SK-N-DZ (cell line): ENCODE measurements around the gene DRD2.

Experiments
- DNase-seq: peaks from one replicate; pipeline ENCODE4 v3.0.0-alpha.2; 2015; ENCODE audit warnings: low spot score

The DRD2 gene

DNA sequence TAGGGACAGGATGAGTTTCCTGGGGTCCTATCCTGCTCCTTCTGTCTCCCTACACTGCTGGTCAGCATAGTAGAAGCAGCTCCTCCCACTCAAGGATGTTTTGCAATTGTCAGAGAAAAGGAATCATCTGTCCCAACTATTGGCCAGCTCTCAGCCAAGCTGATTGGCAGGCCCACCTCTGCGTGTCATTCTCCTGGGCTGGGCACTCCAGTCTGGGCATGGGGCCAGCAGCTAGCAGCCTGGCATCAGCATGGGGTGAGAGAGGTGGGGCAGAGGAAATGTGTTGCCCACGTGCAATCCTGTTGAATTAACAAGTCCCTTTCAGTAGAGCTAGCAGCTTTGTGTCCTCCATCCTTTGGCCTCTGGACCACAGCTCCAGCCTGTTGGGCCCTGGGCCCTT, 73.5 kb downstream of the DRD2 start:
- no peak for DNase-seq

GRCh38 chr11:113400631-113401230, 74.5 kb downstream of the DRD2 start:
- no peak for DNase-seq

- no peak for DNase-seq
These were observed 76.3 kb downstream of the DRD2 start for GRCh38 chr11:113398669-113399430.

DNA sequence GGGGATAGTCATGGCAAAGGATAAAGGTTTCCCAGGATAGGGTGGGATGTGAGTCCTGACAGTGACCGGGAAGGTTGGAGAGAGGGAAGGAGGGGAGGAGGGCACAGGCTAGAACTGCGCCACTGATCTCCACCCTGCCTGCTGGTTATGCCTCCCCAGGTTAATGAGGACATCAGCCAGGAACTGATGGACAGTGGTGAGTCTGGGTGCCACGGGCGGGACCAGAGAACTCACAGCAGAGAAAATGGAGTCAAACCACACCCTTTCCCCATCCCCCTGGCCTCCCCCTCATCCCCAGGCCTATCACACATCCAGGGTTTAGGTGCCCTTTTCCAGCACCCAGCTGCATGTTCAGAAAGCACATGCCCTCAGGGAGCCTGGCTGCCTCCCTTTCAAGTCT, 77.4 kb downstream of the DRD2 start:
- DNase-seq: no peak

DNA sequence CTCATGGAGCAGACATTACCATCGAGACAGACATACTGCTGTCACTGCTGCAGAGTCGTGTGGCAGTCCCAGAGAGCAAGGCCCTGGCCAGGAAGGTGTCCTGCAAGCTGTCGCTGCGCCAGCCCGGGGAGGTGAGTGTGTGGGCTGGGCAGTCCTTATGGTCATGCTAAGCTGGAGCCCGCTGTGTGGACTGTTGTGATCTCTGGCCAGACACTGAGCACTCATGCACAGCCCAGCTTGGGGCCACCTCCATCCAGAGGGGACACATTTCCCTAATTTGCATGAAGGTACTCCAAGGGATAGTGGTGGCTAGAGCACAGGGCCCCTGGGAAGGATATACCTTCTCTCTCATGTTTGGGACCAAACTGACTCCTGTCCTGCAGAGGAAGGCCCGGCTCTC, 78.0 kb downstream of the DRD2 start:
- no peak for DNase-seq

- no peak for DNase-seq
These were observed 78.5 kb downstream of the DRD2 start for GRCh38 chr11:113396690-113397089.

DNA sequence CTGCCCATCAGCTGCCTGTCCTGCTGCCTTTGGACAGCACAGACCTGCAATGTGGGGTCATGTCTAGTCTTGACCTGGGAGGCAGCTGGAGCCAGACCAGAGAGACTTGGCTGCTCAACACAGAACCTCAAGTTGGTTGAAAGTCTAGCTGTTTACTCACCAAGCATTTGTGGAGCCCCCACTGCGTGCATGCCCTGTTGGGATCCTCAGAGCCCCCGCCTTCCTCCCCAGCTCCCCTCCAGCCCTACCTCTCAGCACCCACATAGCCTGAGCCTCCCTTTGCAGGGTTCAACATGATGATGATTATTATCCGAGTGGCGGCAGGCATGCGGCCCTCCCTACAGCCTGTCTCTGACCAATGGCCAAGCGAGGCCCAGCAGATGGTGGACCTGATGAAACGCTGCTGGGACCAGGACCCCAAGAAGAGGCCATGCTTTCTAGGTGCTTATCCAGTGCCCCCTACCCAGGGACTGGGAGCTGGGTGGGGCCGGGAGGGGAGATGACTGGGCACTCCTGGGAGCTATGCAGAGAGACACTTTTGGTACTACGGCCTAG, 79.3 kb downstream of the DRD2 start:
- DNase-seq: no peak

DNA sequence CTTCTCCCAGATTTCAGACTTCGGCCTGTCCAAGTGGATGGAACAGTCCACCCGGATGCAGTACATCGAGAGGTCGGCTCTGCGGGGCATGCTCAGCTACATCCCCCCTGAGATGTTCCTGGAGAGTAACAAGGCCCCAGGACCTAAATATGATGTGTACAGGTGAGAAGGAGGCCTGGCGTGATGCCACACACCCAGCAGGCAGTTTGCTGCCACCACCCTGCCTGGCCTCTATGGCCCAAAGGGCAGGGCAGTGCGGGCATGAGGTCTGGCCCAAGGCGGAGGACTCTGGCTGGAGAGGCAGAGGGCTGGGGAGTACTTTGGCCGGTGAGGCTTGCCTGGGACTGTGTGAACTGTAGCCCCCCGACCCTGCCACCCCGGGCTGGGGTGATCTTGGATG, 80.3 kb downstream of the DRD2 start:
- DNase-seq: no peak

GRCh38 chr11:113393501-113393985, 81.7 kb downstream of the DRD2 start:
- DNase-seq: no peak

- no peak for DNase-seq
These were observed 82.8 kb downstream of the DRD2 start for GRCh38 chr11:113392236-113392921.

GRCh38 chr11:113389272-113389671, 85.9 kb downstream of the DRD2 start:
- no peak for DNase-seq

- DNase-seq: no peak
These were observed 87.5 kb downstream of the DRD2 start, which contains the start of gene ANKK1 for GRCh38 chr11:113387605-113388211. ANKK1 (plus strand) TSS chr11:113387779; CDS start chr11:113387885, 106 bp downstream.

DNA sequence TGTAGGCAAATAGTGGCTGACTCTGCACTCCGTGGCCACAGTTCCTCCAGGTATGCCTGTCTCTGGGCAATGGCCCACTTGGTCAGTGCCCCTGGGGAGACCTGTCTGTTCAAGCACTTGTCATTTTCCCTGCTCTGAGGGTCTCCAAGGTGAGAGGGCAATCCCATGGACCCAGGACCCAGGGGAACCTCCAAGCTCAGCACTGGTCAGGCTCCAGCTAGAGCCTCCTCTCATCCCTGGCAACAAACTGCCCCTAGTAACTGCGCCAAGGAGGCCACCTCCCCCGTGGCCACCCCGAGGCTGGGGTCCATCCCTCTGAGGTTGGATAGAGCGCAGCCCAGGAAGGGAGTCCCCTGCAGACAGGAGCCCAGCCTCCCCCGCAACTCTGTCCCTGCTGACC, 88.3 kb downstream of the DRD2 start:
- no peak for DNase-seq

- DNase-seq: no peak
These were observed 89.4 kb downstream of the DRD2 start for GRCh38 chr11:113385749-113386148.

DNA sequence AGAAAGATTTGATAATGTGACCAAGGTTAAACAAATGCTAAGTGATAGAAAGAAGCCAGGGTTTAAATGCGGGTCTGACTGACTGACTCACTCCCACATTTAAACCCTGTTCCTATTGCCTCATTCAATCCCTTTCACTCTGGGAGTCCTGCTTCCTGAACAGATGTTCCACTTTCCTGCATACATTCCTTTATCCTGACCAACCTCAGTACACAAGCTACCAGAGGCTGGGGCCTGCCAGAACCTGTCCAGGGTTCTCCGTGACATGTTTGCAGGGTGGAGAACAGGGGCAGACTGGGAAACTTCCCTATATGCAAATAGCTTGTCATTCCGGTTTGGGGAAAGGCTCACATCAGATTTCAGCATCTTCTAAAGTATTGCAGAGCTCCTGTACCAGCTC, 90.6 kb downstream of the DRD2 start:
- DNase-seq: no peak

DNA sequence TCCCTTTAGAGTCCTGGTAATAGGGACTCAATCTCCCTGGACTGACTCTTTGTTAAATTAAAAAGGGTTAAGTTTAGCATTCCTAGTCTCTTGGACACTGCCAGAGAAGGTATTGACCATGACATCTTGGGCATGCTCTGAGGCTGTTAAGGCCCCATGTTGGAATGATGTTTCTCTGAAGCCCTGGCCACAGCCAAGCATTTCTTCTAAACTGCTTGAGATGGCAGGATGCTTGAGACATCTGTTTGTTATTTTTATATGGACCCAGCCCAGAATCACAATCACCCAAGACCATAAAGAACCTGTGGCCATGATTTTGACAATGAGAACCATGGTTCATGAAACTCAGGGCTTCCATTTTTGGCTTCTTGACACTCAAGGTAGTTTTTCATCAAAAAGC, 93.1 kb downstream of the DRD2 start:
- DNase-seq: no peak

DNA sequence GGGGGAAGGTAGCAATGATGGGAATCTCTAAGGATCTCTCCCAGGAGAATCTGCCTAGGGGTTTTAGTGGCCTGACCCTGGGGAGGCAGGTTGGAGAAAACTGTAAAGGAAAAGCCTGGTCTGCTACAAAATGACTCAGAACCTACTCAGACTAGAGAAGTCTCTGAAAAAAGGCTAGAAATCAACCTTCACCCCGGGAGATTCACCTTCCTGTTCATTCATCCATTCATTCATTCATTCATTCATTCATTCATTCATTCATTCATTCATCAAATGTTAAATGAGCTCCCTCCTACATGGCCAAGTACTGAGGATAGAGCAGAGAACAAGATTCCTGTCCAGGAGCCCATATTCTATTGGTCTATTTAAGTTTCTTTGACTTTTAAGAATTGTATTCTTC, 96.5 kb downstream of the DRD2 start:
- no peak for DNase-seq

- DNase-seq: no peak
These were observed 97.4 kb downstream of the DRD2 start for GRCh38 chr11:113377681-113378412.

DNA sequence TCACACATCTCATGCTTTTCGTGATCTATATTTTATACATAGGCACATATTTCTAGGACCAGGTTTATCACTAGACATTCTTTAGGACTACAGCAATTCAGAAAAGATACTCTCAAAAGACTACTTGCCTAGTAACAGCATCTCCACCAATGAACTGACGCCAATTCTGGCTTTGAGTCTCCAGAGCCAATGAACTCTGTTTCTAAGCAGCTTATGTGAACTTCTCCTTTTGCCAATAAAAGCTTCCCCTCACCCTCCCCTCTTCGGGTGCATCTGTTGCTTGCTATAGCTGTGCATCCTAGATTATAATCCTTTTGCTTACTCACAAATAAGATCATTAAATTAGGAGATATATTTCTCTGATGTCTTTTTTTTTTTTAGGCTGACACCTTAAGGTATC, 99.0 kb downstream of the DRD2 start:
- no peak for DNase-seq

GRCh38 chr11:113375402-113375801, 99.8 kb downstream of the DRD2 start:
- DNase-seq: no peak

GRCh38 chr11:113373981-113374560, 101.1 kb downstream of the DRD2 start:
- no peak for DNase-seq
